ELF-1 (cell line): ENCODE results near the gene PDE4B.
"Not testable (repeated sequence)": the region's sequence is repeated elsewhere in the genome, so short reads cannot be mapped to it uniquely, and the experiment has no call there.

Source experiments
- DNase-seq: peaks from one replicate; pipeline ENCODE4 v3.0.0-alpha.2; 2016; ENCODE audit warnings: low read depth, low spot score

PDE4B gene

DNA sequence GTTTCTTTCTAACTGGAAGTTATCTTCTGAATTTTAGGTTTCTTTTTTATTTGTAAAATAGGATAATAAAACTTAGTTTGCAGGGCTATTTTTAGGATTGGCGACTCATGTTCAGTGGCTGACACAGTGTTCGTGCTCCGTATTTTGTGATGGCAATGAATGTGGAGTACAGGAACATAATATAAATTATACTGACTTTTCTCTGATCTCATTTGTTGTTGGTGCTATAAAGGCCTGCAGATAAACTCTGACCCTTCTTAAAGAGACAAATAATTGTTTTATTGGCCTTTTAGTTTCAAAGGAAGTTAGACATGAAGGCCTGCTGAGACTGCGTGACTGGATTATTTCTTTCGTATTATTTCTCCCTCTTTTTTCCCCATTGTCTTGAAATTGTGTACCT is 339.6 kb downstream of the PDE4B start:
- no peak for DNase-seq

DNA sequence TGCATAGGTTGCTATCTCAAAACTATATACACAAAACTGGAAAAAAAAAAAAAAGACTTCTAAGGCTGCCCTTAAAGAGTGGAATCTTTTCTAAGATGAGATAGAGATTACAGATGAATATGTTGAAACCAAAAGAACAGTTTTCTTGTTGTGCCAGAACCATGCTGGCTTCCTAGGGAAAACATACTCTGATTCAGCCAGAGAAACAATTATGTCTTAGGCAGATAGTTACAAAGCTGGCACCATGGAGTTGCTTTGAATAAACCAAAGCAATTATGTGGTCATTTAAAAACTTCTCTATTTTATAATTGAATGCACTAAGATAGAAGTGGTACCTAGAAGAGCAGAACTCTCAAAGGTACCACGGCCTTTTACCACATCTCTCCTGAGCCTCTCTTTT is 341.3 kb downstream of the PDE4B start:
- no peak for DNase-seq

DNA sequence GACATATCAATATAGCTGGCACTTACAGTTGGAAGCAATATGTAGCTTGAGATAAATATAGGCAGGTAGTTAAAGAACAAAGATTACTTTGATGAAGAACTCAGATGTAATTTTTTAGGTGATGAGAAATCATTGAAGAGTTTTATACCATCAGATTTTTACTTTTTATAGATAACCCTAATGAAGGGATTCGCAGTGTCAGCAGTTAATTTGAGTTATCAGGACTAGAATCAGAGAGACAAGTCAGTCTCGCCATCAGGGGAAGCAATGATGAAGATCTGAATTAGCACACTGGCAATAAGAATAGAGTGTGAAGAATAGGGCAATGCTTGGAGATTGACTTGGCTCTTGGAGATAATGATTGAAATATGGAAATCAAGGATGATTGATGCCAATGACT is 342.5 kb downstream of the PDE4B start:
- DNase-seq = no peak

- DNase-seq = not testable (repeated sequence)
These were observed 343.7 kb downstream of the PDE4B start for GRCh38 chr1:66136423-66136822.

- DNase-seq = no peak
These were observed 344.5 kb downstream of the PDE4B start for GRCh38 chr1:66137235-66137634.

DNA sequence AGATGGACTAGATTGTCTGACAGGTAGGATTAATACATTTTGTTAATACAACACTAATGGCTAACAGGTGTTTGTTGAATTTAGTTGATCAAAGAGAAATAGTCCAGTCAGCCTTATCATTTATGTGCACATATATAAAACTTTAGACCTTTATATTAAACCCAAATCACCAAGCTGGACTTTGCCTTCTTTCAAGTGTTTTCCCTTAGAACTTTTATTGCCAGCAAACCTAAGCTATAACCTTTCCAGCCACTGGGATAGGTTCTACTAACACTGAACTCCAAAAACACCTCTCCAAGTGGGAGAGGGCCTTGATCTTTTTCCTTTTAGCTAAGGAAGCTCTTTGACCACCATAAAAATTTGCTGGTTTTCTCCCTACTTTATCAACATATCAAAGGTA is 345.9 kb downstream of the PDE4B start:
- no peak for DNase-seq

DNA sequence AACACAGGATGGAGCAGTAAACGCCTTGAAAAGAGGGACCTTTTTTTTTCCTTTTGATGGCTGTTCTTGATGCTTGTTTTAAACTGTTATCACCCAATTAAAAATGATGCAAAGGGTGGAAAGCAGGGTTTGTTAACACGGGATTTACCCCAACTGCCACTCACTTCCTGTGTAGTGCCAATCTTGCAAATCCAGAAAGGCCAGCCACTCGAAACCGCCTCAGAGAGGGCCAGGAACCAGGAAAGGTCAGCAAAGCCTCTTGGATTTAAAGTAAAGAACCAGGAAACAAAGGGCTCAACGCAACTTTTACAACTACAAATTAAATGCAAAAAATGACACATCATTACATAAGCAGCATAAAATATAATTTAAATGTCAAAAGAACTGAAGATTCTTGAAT is 347.4 kb downstream of the PDE4B start:
- no peak for DNase-seq

- no peak for DNase-seq
These were observed 351.0 kb downstream of the PDE4B start for GRCh38 chr1:66143651-66144050.

DNA sequence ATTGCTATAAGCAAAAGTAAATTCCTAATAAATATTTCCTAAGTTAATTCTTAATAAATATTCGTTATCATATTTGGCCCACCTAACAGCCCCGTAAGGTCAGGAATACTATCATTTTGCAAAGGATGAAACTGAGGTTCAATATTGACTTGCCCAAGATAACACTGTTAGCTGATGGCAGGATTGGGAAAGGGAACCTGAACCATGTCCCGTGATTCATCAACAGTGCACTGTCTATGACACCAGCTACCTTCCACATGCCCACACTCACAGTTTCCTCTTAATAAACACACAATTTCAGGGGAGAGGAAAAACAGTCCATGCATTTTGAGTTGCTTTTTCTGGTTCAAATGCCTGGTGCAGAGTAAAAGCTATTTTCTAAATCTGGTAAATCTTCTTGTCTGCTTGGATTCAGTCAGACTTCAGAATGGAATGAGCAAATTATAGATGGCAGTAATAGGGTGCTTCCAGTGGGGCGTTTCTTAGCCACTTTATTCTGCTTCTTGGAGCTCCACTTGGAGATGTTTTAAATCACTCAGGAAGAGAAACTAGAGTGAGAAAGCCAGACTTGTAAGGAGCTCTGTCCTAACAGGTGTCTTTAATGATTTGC is 354.6 kb downstream of the PDE4B start:
- no peak for DNase-seq

DNA sequence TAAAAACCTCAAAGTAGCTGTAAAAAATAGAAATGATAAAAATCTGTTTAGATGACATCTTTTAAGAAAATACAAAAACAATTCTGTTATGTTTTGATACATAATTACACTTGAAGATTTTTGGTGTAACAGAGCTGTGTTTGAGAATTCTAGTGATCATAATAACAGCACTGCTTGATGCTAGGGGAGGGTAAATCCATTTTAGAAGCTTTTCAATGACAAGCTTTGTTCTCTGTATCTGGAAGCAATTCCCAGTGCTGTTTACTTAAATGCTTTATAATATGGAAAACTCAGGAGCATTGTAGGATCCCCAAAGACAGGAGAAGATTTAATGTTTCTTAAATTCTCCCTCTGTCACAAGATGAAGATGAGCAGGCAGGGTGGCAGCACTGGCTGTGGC is 359.3 kb downstream of the PDE4B start:
- DNase-seq = no peak

DNA sequence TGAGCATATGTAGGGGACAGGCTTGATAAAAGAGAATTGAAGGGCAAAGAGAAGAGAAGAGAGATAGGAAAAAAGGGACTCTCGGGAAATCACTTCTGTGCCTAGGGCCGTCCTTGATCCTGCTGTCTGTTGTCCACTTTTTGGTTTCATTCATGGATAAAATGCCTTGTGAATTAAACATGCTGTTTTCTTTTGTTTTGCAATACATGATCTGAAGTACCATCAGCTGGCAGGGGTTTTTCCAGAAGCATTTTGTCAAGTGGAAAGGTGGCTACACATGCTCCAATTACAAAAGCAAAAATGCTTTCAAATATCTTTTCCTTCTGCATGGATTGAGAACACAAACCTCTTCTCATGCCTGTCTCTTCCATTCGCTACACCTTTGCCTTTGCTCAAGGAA is 361.7 kb downstream of the PDE4B start:
- no peak for DNase-seq

GRCh38 chr1:66156144-66156543 is 363.4 kb downstream of the PDE4B start:
- DNase-seq = no peak

- DNase-seq = no peak
These were observed 367.1 kb downstream of the PDE4B start for GRCh38 chr1:66159800-66160199.

- DNase-seq = no peak
These were observed 368.0 kb downstream of the PDE4B start for GRCh38 chr1:66160719-66161118.

DNA sequence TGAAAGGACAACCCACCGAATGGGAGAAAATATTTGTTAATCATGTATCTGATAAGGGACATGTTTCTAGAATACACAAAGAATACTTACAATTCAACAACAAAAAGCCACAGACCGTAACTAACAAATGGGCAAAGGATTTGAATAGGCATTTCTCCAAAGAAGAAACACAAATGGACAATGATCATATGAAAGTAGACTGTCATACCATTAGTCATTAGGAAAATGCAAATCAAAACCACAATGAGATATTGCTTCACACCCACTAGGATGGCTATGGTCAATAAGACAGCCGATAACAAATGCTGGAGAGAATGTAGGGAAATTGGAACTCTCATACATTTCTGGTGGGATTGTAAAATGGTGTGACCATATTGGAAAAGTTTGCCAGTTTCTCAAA is 374.1 kb downstream of the PDE4B start:
- no peak for DNase-seq

DNA sequence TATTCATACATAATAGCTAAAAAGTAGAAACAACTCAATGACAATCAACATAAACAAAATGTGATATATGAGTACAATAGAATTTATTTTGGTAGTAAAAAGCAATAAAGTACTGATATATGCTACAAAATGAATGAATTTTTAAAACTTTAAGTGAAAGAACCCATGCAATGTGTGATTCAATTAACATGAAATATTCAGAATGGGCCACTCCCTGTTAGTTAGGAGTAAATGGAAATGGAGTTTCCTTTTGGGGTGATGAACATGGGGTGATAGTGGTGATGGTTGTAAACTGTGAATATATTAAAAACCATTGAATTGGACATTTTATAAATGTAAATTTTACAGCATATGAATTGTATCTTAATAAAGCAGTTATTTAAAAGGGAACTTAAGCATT is 374.6 kb downstream of the PDE4B start:
- no peak for DNase-seq

DNA sequence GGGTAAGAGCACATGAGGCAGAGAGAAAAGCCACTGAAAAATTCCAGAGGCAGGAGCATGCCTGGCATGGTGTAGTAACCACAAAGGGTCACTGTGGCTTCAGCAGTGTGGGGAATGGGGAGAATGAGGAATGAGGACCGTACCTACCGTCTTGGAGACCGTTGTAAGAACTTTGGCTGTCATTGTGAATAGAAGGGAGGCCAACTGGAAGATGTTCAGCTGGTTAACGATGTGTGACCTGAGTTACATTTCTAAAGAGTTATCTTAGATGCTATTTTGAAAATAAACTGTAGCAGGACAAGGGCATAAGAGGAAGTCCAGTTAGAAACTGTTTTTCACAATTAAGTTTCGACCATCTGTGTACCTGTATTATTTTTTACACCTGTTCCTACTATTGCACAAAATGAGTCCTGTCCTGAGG is 375.8 kb downstream of the PDE4B start:
- no peak for DNase-seq

GRCh38 chr1:66168948-66169671 is 376.4 kb downstream of the PDE4B start:
- DNase-seq = no peak

DNA sequence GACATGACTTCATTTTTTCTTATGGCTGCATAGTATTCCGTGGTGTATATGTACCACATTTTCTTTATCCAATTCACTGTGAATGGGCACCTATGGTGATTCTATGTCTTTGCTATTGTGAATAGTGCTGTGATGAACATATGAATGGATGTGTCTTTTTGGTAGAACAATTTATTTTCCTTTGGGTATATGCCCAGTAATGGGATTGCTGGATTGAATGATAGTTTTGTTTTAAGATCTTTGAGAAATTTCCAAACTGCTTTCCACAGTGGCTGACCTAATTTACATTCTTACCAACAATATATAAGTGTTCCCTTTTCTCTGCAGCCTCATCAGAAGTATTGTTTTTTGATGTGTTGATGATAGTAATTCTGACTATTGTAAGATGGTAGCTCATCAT is 379.6 kb downstream of the PDE4B start:
- no peak for DNase-seq

DNA sequence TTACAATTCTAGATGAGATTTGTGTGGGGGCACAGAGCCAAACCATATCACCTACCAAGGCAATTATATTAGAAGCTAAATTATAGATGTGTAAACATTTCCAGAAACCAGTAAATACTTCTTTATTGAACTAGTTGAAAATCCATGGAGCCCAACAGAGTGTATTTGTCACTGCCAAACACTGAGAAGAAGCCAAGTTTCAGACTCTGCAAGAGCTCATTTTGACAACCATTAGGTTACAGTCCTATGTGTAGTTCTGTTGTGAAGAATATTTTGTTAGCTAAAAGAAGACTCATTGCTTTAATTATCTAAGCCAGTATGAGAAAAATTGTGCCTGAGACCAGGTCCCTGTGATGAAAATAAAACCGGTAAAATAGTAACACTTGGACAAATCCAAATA is 382.4 kb downstream of the PDE4B start:
- no peak for DNase-seq

DNA sequence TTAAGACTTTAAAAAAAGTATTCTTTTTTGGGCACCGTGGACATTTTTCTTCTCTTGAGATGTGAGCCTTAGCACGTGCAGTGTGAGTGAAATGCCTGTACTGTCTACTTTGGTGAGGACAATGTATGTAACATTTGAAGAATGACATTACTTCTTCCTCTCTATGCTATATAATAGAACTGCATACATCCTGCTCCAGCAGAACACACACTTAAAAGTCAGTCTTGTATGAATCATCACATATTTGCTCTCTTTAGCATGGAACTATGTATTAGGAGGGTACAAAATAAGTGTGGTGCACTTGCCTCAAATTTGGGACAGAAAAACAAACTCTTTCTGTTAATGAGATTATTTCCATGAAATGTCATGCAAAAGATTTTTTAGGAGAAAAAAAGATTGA is 382.9 kb downstream of the PDE4B start:
- DNase-seq = no peak

GRCh38 chr1:66176012-66176715 is 383.5 kb downstream of the PDE4B start:
- peak; percentile 3 for DNase-seq

DNA sequence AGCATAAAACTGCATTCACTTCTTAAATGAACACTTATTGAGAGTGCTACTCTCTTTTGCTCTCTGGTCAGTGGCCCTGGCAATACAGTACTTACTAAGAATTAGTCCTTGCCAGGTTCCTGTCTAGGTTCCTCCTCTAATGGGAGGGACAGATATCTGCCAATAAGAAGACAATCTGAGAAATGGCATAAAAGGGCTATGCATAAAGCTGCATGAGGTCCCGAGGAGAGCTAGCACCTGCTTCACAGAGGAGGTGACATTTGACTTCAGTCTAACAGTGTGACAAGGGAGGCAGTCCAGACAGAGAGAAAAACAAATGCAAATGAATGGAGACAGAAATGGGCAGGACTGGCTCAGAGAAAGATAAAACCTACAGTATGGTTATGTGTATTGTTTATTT is 384.1 kb downstream of the PDE4B start:
- no peak for DNase-seq
